Sigmoid colon (tissue), 7 donors: ENCODE data around the gene RPS16. TPM values are rescaled to one million over a fixed set of nuclear protein-coding genes. Genes with fewer than 3 reads are reported as not detected.

ENCODE experiments used
- DNase-seq: peaks from one replicate; pipeline ENCODE4 v3.0.0-alpha.2; 2019
- H3K27ac ChIP-seq, 4 donors: fragments of 200-600 bp; sonication (generic); one replicate each; pipeline ENCODE4 v1.5.1; 2016 to 2019; ENCODE audit warnings: mild to moderate bottlenecking in 1 of 4
- H3K27me3 ChIP-seq, 3 donors: fragments of 200-600 bp; sonication (generic); one replicate each; pipeline ENCODE4 v1.5.1; 2019; ENCODE audit warnings: mild to moderate bottlenecking in 1 of 3
- H3K36me3 ChIP-seq, 4 donors: fragments of 200-600 bp; sonication (generic); one replicate each; pipeline ENCODE4 v1.5.1; 2016 to 2019
- H3K4me1 ChIP-seq, 4 donors: fragments of 200-600 bp; sonication (generic); one replicate each; pipeline ENCODE4 v1.5.1; 2017 to 2019
- H3K4me3 ChIP-seq, 4 donors: fragments of 200-600 bp; sonication (generic); one replicate each; pipeline ENCODE4 v1.5.1; 2017 to 2019; ENCODE audit warnings: mild to moderate bottlenecking in 2 of 4, moderate library complexity in 1 of 4
- H3K9me3 ChIP-seq, 4 donors: fragments of 200-600 bp in 3 of 4; sonication (generic) in 3 of 4; one replicate each; pipeline versions ENCODE4 v1.5.1 to v1.6.1; 2013 to 2019
- EP300 ChIP-seq, 4 donors: sonication (generic); formaldehyde crosslinking; IDR thresholded peaks; one replicate each; pipeline ENCODE4 v1.6.1; 2017; ENCODE audit warnings: antibody characterized with exemption in 4 of 4
- POLR2A ChIP-seq, 2 donors: fragments of 450-650 bp; IDR thresholded peaks; one replicate each; pipeline ENCODE4 v1.6.1; 2016; ENCODE audit warnings: antibody characterized with exemption in 2 of 2, mild to moderate bottlenecking in 2 of 2, moderate library complexity in 2 of 2
- POLR2AphosphoS5 ChIP-seq, 4 donors: sonication (generic); formaldehyde crosslinking; IDR thresholded peaks; one replicate each; pipeline ENCODE4 v1.6.1; 2017; ENCODE audit warnings: antibody characterized with exemption in 4 of 4
- WGBS, 2 donors: extraction: QIAGEN DNeasy Blood & Tissue Kit; methylation state at CpG; one replicate each; pipeline ENCODE4 v1.1.7; 2013; 5-methylcytosine and 5-hydroxymethylcytosine counted together
- intact Hi-C: fragments of 100-400 bp; cut with DNase I; formaldehyde crosslinking; loops from one replicate; pipeline ENCODE4 v1.15.1; 2023
- polyA plus RNA-seq, 3 donors: library from polyadenylated mRNA; stranded (reverse); fragments of 200-250 nt; gene quantifications; one replicate each; pipeline ENCODE4 v1.2.3, GENCODE V29; 2013
- total RNA-seq, 4 donors: library from RNA; depleted of rRNA; stranded (reverse); fragments of >200 nt; gene quantifications; one replicate each; pipeline ENCODE4 v1.1.0, GENCODE V29; 2016
- TF ChIP-seq, protein P1 (sequence below), 4 experiments: fragments of 450-650 bp in 3 of 4; fragments of 200-600 bp in 1 of 4; IDR thresholded peaks; one replicate each; pipeline ENCODE4 v1.5.1; 2016 to 2019; ENCODE audit warnings: antibody characterized with exemption in 4 of 4, mild to moderate bottlenecking in 3 of 4, moderate library complexity in 2 of 4
- donor health status: healthy with polysubstance abuse.
- donor health status: Bipolar disorder and iron deficiency.
- donor health status: healthy.

RPS16 gene
- total and polyA plus RNA-seq, 7 donors: 1,648 to 4,564 (median 2,918) TPM

DNA sequence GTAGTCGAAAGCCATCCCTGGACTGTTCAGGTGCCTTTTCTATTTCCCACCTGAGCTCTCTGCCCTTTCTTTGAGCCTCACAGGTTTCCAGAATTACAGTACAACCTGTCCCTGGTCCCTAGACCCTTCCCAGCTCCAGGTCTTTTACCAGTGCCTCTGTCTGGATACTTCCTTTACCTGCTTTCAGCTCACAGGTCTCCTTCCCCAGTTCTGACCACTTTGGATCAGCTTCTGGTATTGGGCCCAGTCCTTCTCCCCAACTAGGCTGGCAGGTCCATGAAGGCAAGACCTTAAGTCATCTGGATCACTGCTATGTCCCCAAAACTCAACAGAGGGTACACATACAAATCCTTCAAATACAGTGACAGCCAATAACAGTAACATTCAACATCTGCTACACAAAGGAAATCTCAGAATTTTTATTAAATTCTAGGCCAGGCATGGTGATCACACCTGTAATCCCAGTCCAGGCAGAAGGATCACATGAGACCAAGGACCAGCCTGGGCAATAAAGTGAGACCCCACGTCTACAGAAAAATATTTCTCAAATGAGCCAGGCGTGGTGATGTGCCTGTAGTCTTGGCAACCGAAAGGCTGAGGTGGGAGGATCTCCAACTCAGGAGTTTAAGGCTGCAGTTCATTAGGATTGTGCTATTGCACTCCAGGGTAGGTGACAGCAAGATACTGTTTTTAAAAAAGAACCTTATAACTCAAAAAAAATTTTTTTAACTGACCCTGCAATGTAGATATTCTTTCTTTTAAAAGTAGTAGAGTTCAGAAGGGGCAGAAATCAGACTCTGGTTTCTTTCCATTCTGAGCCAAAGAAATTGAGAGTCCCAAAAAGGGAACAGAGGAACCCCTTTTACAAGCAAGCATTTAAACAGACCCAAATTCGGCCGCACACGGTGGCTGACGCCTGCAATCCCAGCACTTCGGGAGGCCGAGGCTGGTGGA lies 1.3 kb downstream of the RPS16 start:
- 31 to 58% methylated on average over 10 of the region's 10 CpGs for WGBS, 2 donors
- no peak for DNase-seq
- peaks cover 17 to 32% (median 29%) of the 10 kb centered on the region in 4 donors for H3K36me3 ChIP-seq
- peak overlapping the region in 3 of 4 donors; percentile 90 to 99 (median 97) for H3K4me3 ChIP-seq
- H3K4me1 ChIP-seq: peaks cover 0 to 41% (median 32%) of the 10 kb centered on the region in 4 donors
- no peaks in the 10 kb centered on the region for H3K9me3 ChIP-seq
- H3K27ac ChIP-seq: peak overlapping the region; percentile 89 to 95 (median 91)
- no peak for TF ChIP-seq POLR2AphosphoS5 (IDR thresholded peaks at IDR 0.05)
- TF ChIP-seq EP300 (IDR thresholded peaks at IDR 0.05): no peak
- no peak for TF ChIP-seq POLR2A (IDR thresholded peaks at IDR 0.05)
- TF ChIP-seq, protein P1, sequence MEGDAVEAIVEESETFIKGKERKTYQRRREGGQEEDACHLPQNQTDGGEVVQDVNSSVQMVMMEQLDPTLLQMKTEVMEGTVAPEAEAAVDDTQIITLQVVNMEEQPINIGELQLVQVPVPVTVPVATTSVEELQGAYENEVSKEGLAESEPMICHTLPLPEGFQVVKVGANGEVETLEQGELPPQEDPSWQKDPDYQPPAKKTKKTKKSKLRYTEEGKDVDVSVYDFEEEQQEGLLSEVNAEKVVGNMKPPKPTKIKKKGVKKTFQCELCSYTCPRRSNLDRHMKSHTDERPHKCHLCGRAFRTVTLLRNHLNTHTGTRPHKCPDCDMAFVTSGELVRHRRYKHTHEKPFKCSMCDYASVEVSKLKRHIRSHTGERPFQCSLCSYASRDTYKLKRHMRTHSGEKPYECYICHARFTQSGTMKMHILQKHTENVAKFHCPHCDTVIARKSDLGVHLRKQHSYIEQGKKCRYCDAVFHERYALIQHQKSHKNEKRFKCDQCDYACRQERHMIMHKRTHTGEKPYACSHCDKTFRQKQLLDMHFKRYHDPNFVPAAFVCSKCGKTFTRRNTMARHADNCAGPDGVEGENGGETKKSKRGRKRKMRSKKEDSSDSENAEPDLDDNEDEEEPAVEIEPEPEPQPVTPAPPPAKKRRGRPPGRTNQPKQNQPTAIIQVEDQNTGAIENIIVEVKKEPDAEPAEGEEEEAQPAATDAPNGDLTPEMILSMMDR (IDR thresholded peaks at IDR 0.05): no peak
- intact Hi-C loops: loop anchor here (2.0 to 10.0 kb wide), 3 partner anchors 38 to 310 kb away; partner anchors contain the start of genes PAK4 and SAMD4B
- peaks cover 0 to 3% (median 0%) of the 10 kb centered on the region in 3 donors for H3K27me3 ChIP-seq

DNA sequence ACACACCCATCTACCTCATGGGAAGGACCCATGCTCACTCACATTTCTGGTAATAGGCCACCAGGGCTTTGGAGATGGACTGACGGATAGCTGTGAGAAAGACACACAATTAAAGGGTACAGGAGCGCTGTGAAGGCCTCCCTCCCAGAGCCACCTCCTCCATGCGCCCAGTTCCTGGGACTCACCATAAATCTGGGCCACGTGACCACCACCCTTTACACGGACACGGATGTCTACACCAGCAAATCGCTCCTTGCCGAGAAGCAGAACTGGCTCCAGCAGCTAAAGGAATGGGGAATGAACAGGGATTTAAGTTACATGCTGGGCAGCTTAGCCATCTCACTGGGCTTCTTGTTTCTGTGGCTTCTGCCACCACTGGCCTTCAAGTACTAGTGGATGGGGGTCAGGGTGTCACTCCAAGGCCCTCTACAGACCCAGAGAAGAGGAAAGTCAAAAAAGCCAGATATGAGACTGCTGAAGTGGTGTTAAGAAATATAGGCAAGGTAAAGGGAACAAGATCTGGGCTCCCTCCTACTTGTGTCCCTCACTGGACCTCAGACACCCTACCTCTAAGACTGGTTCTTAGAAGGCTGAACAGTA lies 2.2 kb downstream of the RPS16 start:
- no peak for DNase-seq
- 95 to 96% methylated on average over 8 of the region's 8 CpGs for WGBS, 2 donors
- peaks cover 0 to 3% (median 0%) of the 10 kb centered on the region in 3 donors for H3K27me3 ChIP-seq
- peak overlapping the region in 3 of 4 donors; percentile 6 to 95 (median 90) for H3K27ac ChIP-seq
- no peak overlapping the region for H3K4me3 ChIP-seq
- intact Hi-C loops: loop anchor here (2.0 to 10.0 kb wide), 3 partner anchors 37 to 309 kb away; partner anchors contain the start of genes PAK4 and SAMD4B
- TF ChIP-seq, protein P1 (IDR thresholded peaks at IDR 0.05): no peak
- no peak for TF ChIP-seq EP300 (IDR thresholded peaks at IDR 0.05)
- no peak for TF ChIP-seq POLR2AphosphoS5 (IDR thresholded peaks at IDR 0.05)
- no peak for TF ChIP-seq POLR2A (IDR thresholded peaks at IDR 0.05)
- no peaks in the 10 kb centered on the region for H3K9me3 ChIP-seq
- peaks cover 0 to 49% (median 40%) of the 10 kb centered on the region in 4 donors for H3K4me1 ChIP-seq
- H3K36me3 ChIP-seq: peaks cover 17 to 32% (median 29%) of the 10 kb centered on the region in 4 donors

DNA sequence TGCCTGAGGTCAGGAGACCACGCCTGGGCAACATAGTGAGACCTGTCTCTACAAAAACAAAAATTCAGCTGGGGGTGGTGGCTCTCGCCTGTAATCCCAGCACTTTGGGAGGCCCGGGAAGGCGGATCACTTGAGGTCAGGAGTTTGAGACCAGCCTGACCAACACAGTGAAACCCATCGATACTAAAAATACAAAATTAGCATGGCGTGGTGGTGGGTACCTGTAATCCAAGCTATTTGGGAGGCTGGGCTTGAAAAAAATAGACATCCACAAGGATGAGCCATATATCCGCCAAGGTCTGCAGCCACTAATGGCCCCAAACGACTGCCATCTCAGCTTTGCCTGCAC lies 3.1 kb downstream of the RPS16 start:
- Histone ChIP-seq H3K27me3 (no peaks in the 10 kb centered on the region), H3K4me1 (peaks cover 0 to 59% (median 49%) of the 10 kb centered on the region in 4 donors), H3K4me3 (no peak overlapping the region), H3K27ac (no peak overlapping the region), H3K36me3 (peaks cover 17 to 32% (median 29%) of the 10 kb centered on the region in 4 donors), H3K9me3 (no peaks in the 10 kb centered on the region)
- WGBS, 2 donors: 89 to 96% methylated on average over 8 of the region's 8 CpGs
- intact Hi-C loops: loop anchor here (5.0 to 10.0 kb wide), 2 partner anchors 90 to 308 kb away; partner anchors contain the start of genes PAK4 and SAMD4B
- no peak for DNase-seq
- no peak for TF ChIP-seq POLR2A (IDR thresholded peaks at IDR 0.05)
- TF ChIP-seq, protein P1 (IDR thresholded peaks at IDR 0.05): no peak
- TF ChIP-seq EP300 (IDR thresholded peaks at IDR 0.05): no peak
- TF ChIP-seq POLR2AphosphoS5 (IDR thresholded peaks at IDR 0.05): no peak

DNA sequence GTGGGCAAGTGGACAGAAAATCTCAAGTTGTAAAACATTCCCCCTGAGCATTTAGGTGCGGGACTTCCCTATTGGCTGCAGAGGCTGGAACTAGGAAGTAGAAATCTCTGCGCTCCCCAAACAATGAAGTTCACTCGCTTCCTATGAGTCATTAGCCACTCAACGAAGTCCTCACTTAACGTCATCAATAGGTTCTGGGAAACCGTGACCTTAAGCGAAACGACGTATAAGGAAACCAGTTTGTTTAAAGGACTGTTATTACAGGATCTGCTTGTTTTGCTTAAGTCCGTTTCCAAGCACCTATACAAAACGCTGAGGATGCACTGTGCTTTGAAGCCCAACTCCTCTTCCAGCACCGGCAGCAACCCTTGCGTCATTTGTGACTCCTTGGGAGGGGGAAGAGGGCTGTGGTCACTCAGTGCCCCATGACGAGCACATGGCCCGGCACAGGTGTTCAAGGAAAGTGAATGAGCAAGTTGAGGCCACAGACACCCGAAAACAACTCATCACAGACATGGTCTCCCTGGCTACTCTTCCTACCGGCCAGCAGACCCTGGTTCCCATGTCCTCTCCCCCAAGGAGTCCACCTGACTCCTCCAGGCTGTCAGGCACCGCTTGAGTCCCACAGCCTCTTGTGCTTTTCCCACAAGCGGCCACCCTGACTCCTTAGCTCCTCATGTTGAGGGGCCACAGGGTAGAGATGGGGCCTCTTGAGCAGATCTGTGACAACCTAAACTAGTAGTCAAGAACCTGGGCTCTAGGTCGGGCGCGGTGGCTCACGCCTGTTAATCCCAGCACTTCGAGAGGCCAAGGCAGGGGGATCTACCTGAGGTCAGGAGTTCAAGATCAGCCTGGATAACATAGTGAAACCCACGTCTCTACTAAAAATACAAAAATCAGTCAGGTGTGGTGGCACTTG lies 4.8 kb downstream of the RPS16 start:
- peak overlapping the region; percentile 61 to 91 (median 78) for H3K27ac ChIP-seq
- no peaks in the 10 kb centered on the region for H3K9me3 ChIP-seq
- H3K4me3 ChIP-seq: peak overlapping the region in 1 of 4 donors; percentile 3
- no peak for DNase-seq
- H3K4me1 ChIP-seq: peaks cover 0 to 51% (median 43%) of the 10 kb centered on the region in 4 donors
- H3K27me3 ChIP-seq: no peaks in the 10 kb centered on the region
- TF ChIP-seq, protein P1 (IDR thresholded peaks at IDR 0.05): no peak
- TF ChIP-seq POLR2AphosphoS5 (IDR thresholded peaks at IDR 0.05) (peak in 3 of 4 donors; percentile 36 to 71 (median 43)), EP300 (IDR thresholded peaks at IDR 0.05) (peak in 2 of 4 donors; percentile 56 to 67)
- intact Hi-C loops: loop anchor here (5.0 to 10.0 kb wide), 2 partner anchors 89 to 306 kb away; partner anchors contain the start of genes PAK4 and SAMD4B
- 59 to 61% methylated on average over 25 of the region's 25 CpGs for whole genome bisulfite sequencing, 2 donors
- peaks cover 17 to 32% (median 29%) of the 10 kb centered on the region in 4 donors for H3K36me3 ChIP-seq
